Hematopoietic multipotent progenitor cell treated with erythropoietin and hydrocortisone succinate and interleukin-3 and kit ligand, for 15 days (in vitro differentiated cells): Measurements from ENCODE around the gene SLC22A9.

Experiments
- DNase-seq: peaks from one replicate; pipeline ENCODE4 v3.0.0-alpha.2; 2015; ENCODE audit warnings: low spot score

The SLC22A9 gene

DNA sequence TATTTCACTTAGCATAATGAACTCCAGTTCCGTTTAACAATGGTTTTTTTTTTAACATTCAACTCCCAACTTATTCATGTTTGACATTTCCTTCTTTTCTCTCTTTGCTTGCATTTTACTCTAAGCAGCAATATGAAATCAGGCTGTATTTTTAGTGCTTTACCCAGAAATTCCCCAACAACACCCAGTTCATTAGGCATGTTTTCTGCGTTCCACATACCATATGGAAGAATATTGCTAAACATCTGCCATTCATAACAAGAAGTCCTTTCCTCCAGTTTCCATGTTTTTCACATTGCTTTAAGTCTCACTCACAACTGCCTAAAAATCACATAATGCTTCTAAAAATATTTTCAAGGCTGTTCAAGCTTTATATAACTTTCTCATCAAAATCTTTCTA, 75.5 kb downstream of the SLC22A9 start:
- DNase-seq = no peak

DNA sequence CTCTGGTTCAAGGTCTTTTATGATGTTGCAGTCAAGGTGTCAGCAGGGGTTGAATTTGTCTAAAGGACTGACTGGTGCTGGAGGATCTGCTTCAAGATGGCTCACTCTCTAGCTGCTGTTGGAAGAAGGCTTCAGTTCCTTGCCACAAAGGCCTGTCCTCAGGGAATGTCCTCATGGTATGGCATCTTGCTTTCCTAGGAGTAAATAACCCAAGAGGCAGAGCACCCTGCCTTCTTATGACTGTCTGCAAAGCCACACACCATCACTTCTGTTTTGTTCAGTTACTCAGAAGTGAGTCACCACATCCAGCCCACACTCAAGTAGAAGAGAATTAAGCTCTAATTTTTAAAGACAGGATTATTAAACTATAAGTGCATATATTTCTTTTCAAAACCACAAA, 76.1 kb downstream of the SLC22A9 start:
- no peak for DNase-seq

DNA sequence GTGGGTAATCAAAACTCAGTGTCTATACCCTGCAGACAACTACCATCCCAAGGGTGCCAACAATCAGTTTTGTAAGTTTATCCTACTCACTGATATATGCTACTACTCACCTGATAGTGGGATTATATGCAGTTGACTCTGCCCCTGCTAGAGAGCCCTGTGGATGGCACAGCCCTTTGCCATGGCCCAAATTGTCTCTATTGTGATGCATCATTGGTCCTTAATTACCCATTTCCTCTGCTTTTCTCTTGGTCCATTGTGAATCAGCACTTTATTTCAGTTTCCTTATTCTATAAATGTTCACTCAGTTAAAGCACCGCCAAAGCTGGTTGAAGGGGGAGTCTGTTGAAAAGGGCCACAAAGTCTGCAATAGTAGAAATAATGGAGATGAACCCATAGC, 79.1 kb downstream of the SLC22A9 start:
- DNase-seq = no peak

DNA sequence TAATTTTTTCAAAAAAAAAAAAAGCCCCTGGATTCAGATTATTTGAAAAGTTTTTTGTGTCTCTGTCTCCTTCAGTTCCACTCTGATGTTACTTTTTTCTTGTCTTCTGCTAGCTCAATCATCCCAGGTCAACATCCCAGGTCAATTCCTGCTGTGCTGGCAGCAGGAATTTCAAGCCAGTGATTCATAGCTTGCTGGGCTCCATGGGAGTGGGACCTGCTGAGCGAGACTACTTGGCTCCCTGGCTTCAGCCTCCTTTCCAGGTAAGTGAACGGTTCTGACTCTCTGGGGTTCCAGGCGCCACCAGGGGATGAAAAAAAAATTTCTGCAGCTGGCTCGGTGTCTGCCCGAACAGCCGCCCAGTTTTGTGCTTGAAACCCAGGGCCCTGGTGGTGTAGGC, 90.0 kb downstream of the SLC22A9 start:
- no peak for DNase-seq
